Upper lobe of left lung (tissue), 6 donors: ENCODE results near the gene DFFA. TPM values are rescaled to one million over a fixed set of nuclear protein-coding genes. Genes with fewer than 3 reads are reported as not detected.
"Not testable (repeated sequence)": the region's sequence is repeated elsewhere in the genome, so short reads cannot be mapped to it uniquely, and the experiment has no call there.

Source experiments
- ATAC-seq, 2 donors: fragments of 200-7000 bp; cut with Tn5 transposase; one replicate each; pipeline ENCODE4 v1.9.1; 2022; ENCODE audit warnings: mild to moderate bottlenecking in 2 of 2, moderate library complexity in 2 of 2; ENCODE audit not compliant: low FRiP score in 2 of 2
- DNase-seq, 2 donors: peaks; one replicate each; pipeline ENCODE4 v3.0.0-alpha.2; 2019 to 2020
- H3K27ac ChIP-seq, 4 donors: fragments of 200-600 bp; sonication (generic); one replicate each; pipeline ENCODE4 v1.5.1; 2016 to 2019
- H3K27me3 ChIP-seq, 4 donors: fragments of 200-600 bp; sonication (generic); one replicate each; pipeline ENCODE4 v1.5.1; 2017 to 2019
- H3K36me3 ChIP-seq, 4 donors: fragments of 200-600 bp; sonication (generic); one replicate each; pipeline ENCODE4 v1.5.1; 2016 to 2019
- H3K4me1 ChIP-seq, 4 donors: fragments of 200-600 bp; sonication (generic); one replicate each; pipeline ENCODE4 v1.5.1; 2018 to 2019
- H3K4me3 ChIP-seq, 4 donors: fragments of 200-600 bp; sonication (generic); one replicate each; pipeline ENCODE4 v1.5.1; 2017 to 2019; ENCODE audit warnings: mild to moderate bottlenecking in 2 of 4, moderate library complexity in 1 of 4
- H3K9me3 ChIP-seq, 4 donors: fragments of 200-600 bp; sonication (generic); one replicate each; pipeline ENCODE4 v1.5.1; 2018 to 2019
- CTCF ChIP-seq, 6 experiments: fragments of 450-650 bp in 4 of 6; fragments of 200-600 bp in 2 of 6; sonication (generic) in 2 of 6; IDR thresholded peaks; one replicate each; pipeline ENCODE4 v1.5.1; 2016 to 2019; ENCODE audit warnings: antibody characterized with exemption in 6 of 6
- EP300 ChIP-seq, 4 donors: sonication (generic); formaldehyde crosslinking; IDR thresholded peaks; one replicate each; pipeline ENCODE4 v1.5.1; 2017; ENCODE audit warnings: antibody characterized with exemption in 4 of 4, control low read depth in 2 of 4
- POLR2A ChIP-seq, 4 donors: fragments of 450-650 bp; IDR thresholded peaks; one replicate each; pipeline ENCODE4 v1.5.1; 2016 to 2017; ENCODE audit warnings: antibody characterized with exemption in 4 of 4, mild to moderate bottlenecking in 2 of 4
- POLR2AphosphoS5 ChIP-seq, 2 donors: sonication (generic); formaldehyde crosslinking; IDR thresholded peaks; one replicate each; pipeline ENCODE4 v1.5.1; 2017; ENCODE audit warnings: antibody characterized with exemption in 2 of 2
- WGBS, 2 donors: methylation state at CpG; one replicate each; pipeline ENCODE4 v1.1.5; 2017 to 2018; 5-methylcytosine and 5-hydroxymethylcytosine counted together
- total RNA-seq, 6 donors: library from RNA; depleted of rRNA in 4 of 6; stranded (reverse); fragments of >200 nt in 4 of 6; gene quantifications; one replicate each; pipeline versions ENCODE4 v1.1.0 to v1.2.1, GENCODE V29; 2016 to 2021
- donor health status: DM: no; HTN: no; CAD: no; lungs with moderate emphysema.
- donor health status: DM: no; HTN: yes; CAD: no; lungs with severe emphysema.

The DFFA gene
- total RNA-seq, 6 donors from 2014 or later, result 15.8 to 37.2 (median 22.9) TPM

- peak overlapping the region; percentile 81 to 94 (median 84) for H3K4me3 ChIP-seq
- no peak for DNase-seq
- no peak for ATAC-seq
- H3K27me3 ChIP-seq, result no peaks in the 10 kb centered on the region
- TF ChIP-seq POLR2A (IDR thresholded peaks at IDR 0.05) (no peak), CTCF (IDR thresholded peaks at IDR 0.05) (no peak), POLR2AphosphoS5 (IDR thresholded peaks at IDR 0.05) (no peak), EP300 (IDR thresholded peaks at IDR 0.05) (no peak)
- peak overlapping the region; percentile 74 to 93 (median 85) for H3K27ac ChIP-seq
- no peaks in the 10 kb centered on the region for H3K9me3 ChIP-seq
- H3K4me1 ChIP-seq, result peaks cover 19 to 45% (median 30%) of the 10 kb centered on the region in 4 donors
- no peaks in the 10 kb centered on the region for H3K36me3 ChIP-seq
- 0 to 2% methylated on average over 12 to 13 of the region's 13 CpGs for WGBS, 2 donors
Observed at GRCh38 chr1:10475510-10475909, 3.2 kb upstream of the DFFA start.

GRCh38 chr1:10474613-10475507 is 2.5 kb upstream of the DFFA start, which contains the start of gene PEX14:
TSS of gene PEX14 (plus strand) at chr1:10474950. CDS start at chr1:10474967, 17 bp downstream.
- Histone ChIP-seq H3K9me3 (no peaks in the 10 kb centered on the region), H3K36me3 (no peaks in the 10 kb centered on the region), H3K27me3 (no peaks in the 10 kb centered on the region), H3K27ac (peak within 1 kb of the TSS; percentile 74 to 93 (median 85)), H3K4me1 (peaks cover 19 to 45% (median 30%) of the 10 kb centered on the region in 4 donors), H3K4me3 (peak within 1 kb of the TSS; percentile 81 to 94 (median 84))
- 16 to 20% methylated on average over 26 to 36 of the region's 50 CpGs for WGBS, 2 donors
- no peak for TF ChIP-seq EP300 (IDR thresholded peaks at IDR 0.05)
- peak in 1 of 4 donors; percentile 57 for TF ChIP-seq POLR2A (IDR thresholded peaks at IDR 0.05)
- TF ChIP-seq POLR2AphosphoS5 (IDR thresholded peaks at IDR 0.05), result peak in 1 of 2 donors; percentile 47
- no peak for TF ChIP-seq CTCF (IDR thresholded peaks at IDR 0.05)
- peak; percentile 94 to 95 for ATAC-seq
- DNase-seq, result peak; percentile 88 to 91

GRCh38 chr1:10474309-10474612 is 1.9 kb upstream of the DFFA start:
- WGBS, 2 donors, result 86 to 91% methylated on average over 10 of the region's 10 CpGs
- not testable (repeated sequence) for H3K27me3 ChIP-seq, H3K9me3 ChIP-seq, DNase-seq, ATAC-seq, H3K36me3 ChIP-seq
- peak overlapping the region in 3 of 4 donors; percentile 81 to 87 (median 82) for H3K4me3 ChIP-seq
- H3K4me1 ChIP-seq, result peaks cover 19 to 45% (median 30%) of the 10 kb centered on the region in 4 donors
- H3K27ac ChIP-seq, result peak overlapping the region in 3 of 4 donors; percentile 82 to 93 (median 88)

- ATAC-seq (no peak), DNase-seq (no peak)
- WGBS, 2 donors, result 87 to 91% methylated on average over 23 of the region's 23 CpGs
- Histone ChIP-seq H3K9me3 (no peaks in the 10 kb centered on the region), H3K36me3 (peaks cover 2 to 11% (median 7%) of the 10 kb centered on the region in 4 donors), H3K27me3 (no peaks in the 10 kb centered on the region), H3K4me1 (peaks cover 19 to 45% (median 30%) of the 10 kb centered on the region in 4 donors), H3K27ac (peak overlapping the region in 2 of 4 donors; percentile 81 to 85), H3K4me3 (peak overlapping the region in 1 of 4 donors; percentile 86)
- TF ChIP-seq POLR2A (IDR thresholded peaks at IDR 0.05), result no peak
- TF ChIP-seq EP300 (IDR thresholded peaks at IDR 0.05), result no peak
- TF ChIP-seq POLR2AphosphoS5 (IDR thresholded peaks at IDR 0.05), result no peak
- TF ChIP-seq CTCF (IDR thresholded peaks at IDR 0.05), result no peak
Observed at GRCh38 chr1:10473145-10473765, 926 bp upstream of the DFFA start.
